HG02970 (cell line): ENCODE results near the gene CLEC4D.
"Not testable (repeated sequence)": the region's sequence is repeated elsewhere in the genome, so short reads cannot be mapped to it uniquely, and the experiment has no call there.

Experiments
- ATAC-seq: cut with Tn5 transposase; IDR thresholded peaks from one replicate; pipeline ENCODE4 v1.9.1; 2021; ENCODE audit warnings: mild to moderate bottlenecking, moderate library complexity, moderate number of reproducible peaks; ENCODE audit not compliant: unreplicated experiment, low FRiP score

CLEC4D gene

DNA sequence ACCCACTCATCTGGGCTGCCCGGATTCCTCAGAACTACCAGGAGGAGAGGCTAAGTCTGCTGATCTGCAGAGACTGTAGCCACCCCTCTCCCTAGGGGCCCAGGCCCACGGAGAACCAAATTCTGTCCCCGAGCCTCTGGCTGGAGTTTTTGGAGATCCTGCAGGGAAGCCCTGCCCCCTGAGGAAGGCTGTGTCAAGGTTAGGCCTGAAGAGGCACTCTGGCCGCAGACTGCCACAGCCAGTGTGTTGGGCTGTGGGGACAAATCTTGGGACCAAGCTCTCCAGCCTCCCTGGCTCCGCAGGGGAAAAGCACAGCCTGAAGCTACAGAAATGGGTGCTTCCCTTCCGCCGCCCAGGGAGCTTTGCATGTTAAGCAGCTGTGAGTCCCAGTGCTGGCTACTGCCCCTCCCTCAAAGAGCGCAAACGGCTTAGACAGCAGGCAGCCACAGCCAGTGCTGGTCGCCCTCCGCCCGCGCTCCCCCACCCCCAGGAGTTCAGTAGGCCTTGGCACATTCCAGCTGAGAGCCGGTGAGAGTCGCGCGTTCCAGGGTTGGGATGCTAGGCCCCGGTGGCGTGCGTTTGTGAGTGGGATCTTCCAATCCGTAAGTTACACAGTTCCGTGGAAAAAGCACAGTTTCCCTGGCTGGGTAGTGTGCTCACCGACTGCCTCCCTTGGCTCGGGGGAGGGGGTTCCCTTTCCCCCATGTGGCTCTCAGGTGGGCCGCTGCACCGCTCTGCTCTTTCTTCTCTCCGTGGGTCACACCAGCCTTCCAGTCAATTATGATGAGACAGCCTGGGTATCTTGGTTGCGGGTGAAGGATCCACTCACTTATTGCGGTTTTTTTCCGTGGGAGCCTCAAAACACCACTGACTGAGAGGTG lies 14.2 kb downstream of the CLEC4D start:
- ATAC-seq: no peak

DNA sequence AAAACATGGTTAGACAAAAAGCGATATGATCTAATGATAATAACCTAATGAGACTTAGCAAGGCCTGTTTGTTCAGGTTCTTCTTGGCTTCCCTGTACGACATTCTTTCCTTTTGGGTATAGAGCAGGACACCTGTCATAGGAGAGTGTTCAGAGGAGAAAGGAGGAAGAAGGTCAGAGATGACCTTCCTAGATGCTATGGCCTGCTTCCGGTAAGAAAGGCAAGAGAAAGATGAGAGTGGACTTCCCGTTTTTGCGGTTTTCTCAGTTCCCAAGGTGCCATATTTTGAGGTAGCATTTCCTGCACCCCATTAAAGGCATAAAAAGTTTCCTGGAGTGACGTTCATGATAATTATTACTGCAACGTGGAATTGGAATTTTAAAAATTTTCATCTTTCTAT lies 18.7 kb downstream of the CLEC4D start:
- no peak for ATAC-seq

DNA sequence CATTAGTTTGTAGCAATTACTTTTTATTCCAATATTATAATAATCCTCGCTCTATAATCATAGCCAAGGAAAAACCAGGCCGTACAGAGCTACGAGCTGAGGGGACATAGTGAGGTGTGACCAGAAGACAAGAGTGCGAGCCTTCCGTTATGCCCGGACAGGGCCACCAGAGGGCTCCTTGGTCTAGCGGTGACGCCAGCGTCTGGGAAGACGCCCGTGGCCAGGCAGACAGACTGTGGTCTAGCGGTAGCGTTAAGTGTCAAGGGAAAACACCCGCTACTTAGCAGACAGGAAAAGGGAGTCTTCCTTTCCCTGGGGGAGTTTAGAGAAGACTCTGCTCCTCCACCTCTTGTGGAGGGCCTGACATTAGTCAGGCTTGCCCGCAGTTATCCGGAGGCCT lies 24.5 kb downstream of the CLEC4D start:
- ATAC-seq: not testable (repeated sequence)

DNA sequence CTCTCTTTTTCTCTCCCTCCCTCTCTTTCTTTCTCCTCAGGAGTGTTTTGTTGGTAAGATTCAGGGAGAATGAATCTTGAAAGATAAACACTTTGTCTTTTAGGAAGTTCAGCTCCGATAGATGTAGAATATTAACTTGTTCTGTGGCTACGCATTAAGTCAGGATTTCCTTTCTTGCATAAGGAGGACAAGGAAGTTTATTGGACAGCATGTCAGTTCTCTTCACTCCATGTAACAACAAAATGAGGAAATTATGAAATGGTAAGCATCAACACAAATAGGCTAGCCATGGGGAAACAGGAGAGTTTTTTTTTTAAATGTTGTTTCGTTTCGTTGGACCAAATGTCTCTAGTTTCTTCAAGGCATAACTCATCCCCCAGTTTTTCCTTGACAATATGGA lies 27.5 kb downstream of the CLEC4D start, which contains the start of gene CLEC4E:
CLEC4E (minus strand) TSS at position 75 of the 400 bp plus-strand sequence. CDS start 108 bp downstream, outside the sequence.
- not testable (repeated sequence) for ATAC-seq

DNA sequence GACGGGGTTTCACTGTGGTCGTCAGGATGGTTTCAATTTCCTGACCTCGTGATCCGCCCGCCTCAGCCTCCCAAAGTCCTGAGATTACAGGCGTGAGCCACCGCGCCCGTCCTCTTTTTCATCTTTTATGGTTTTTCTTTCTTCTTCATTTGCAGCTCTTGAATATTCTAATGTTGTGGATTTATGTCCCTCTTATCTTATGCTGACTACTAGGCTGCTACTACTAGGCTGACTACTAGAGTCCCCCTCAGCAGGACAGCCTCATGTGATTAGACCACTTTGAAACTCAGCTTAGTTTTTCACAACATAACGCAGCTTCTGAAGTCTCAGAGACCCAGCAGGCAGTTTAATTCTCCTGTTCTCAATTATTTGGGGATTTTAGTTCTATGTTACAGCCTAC lies 28.3 kb downstream of the CLEC4D start:
- ATAC-seq: no peak

DNA sequence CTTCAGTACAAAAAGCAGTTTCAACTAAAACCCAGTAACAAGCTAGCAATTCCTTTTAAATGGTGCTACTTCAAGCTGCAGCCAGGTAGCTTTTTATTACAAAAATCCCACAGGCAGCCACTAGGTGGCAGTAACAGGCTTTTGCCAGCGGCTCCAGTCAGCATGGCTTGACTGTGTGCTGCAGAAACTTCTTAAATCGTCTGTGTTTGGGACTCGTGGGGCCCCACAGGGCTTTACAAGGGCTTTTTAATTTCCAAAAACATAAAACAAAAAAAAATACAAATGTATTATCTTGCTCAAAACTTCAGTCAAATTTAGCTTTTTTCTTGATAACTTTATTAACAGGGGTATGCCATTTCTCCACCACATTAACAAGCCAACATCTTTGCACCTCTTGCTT lies 31.0 kb downstream of the CLEC4D start:
- no peak for ATAC-seq

DNA sequence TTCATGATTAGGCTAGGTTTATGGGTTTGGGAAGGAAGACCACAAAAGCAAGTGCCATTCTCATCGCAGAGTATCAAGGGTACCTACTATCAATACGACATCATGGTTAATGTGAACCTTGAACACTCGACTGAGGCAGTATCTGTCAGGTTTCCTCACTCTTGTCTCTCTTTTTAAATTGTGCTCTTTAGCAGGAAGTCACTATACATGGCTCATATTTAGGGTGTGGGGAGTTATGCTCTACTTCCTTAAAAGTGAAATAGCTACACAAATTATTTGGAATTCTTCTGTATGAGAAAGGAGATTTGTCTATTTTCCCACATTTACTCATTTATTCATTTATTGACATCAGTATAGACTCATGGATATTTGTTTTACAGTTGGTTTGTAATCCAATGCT lies 33.3 kb downstream of the CLEC4D start:
- no peak for ATAC-seq

DNA sequence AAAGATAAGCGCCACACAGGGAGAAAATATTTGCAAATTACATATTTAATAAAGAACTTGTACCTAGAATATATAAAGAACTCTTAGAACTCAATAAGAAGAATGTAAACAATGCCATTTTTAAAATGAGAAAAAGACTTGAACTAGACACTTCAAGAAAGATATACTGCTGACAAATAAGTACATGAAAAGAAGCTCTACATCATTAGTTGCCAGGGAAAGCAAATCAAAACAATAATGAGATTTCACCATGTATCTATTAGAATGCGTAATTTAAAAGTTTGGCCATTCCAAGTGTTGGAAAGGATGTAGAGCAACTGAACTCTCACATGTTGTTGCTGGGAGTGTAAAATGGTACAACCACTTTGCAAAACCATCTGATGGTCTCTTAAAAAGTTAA lies 34.3 kb downstream of the CLEC4D start:
- no peak for ATAC-seq

DNA sequence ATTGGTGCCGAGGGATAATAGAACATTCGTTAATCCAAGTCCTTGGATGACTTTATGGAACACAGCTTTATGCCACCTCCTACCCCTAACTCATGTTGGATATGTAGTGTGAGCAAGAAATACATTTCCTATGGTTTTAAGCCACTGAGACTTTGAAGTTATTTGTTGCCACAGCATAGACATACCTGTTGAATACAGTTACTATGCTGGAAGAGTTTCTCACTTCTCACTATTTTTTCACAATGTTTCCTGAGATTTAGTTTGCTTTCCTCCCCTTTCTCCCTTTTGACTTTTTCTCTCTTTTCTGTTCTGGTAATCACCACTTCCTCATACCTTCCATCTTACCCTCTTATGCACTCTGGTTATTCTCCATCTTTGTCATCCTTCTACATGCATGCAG lies 34.9 kb downstream of the CLEC4D start:
- ATAC-seq: no peak

DNA sequence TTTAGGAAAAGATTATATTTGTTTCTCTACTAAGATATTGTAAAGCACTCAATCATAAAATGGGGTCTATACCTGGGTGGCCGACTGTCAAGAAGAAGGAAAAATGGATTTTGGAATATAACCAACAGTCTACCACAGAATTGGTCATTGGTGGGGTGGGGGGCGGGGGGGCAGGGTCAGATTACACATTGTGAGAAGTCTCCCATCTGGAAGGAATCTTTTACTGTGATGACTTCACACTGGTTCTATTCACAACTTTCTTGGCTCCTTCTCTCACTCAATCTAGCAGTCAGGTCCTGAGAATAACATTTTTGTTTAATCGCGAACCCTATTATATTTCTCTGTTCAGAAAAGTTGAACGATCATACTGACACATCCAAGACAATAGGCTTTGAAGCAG lies 36.1 kb downstream of the CLEC4D start:
- no peak for ATAC-seq

DNA sequence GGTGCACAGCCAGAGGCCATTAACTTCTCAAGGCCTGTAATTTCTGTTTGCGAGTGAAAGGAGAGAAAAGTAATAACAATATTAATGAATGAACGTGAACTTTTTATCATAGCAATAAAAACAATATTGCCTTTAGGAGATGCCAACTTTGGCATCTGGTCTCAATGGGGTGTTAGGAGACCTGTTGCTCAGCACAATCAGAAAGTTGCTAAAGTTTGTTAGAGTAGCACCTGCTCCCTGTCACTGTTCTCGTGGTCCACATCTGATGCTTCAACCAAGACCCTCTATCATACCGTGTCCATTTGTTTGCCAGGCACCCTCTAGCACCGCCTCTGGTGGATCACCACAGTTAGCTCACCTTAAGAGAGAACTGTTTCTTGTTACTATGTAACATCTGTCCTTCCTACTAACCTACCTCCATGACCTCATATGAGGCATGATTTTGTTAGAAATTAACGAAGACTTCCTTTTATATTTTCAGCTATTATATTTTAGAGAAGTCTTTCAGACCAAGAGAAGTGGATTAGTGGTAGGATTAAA lies 39.9 kb downstream of the CLEC4D start:
- ATAC-seq: no peak

DNA sequence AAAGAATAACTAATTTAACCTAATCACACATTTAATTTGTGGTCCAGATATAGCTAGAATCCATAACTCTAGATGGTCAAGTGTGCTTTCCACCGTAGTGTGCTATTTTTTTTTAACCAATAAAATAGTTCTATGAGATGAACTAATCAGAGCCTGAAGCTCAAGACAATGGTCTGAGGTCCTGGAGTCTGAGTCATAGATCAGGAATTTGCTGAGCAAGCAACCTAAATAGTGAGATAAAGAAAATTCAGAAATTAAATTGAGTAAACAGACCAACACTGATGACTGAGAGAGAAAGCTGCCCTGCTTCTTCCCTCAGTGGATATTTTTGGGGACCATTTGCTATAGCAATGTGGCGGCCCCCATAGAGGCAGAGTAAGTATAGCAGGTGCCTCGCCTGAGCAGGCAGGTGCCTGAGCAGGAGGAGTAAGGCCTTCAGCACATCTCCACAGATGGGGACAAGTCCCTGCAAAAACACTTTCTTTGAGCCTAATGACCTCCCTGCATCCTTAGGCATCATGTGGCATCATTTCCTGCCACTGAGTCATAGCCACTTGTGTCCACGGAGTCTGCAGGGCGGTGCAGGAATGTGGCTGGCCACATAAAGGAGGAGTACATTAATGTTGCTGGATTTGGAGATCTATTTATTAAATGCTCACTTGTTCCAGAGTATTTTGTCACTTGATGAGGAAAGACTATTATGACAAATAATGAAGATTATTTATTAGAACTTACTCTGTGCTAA lies 41.3 kb downstream of the CLEC4D start:
- no peak for ATAC-seq

DNA sequence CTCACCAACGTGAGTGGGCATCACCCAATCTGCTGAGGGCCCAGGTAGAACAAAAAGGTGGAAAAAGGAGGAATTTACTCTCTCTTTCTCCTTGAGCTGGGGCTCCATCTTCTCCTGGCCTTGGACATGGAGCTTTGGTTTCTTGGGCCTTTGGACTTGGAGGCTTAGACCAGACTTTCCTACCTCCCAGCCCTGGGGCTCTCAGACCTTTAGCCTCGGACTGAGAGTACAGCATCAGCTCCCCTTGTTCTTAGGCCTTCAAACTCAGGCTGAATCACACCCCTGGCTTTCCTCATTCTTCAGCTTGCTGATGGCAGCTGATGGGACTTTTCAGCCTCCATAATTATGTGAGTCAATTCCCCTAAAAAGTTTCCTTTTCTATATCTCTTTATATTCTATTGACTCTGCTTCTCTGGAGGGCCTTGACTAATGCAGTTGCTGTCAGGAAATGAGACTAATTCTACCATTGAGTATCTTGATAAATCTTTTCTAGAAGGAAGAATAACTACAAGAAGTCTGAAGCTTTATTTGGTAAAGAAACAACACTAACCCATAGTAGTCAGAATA lies 43.3 kb downstream of the CLEC4D start:
- ATAC-seq: no peak

DNA sequence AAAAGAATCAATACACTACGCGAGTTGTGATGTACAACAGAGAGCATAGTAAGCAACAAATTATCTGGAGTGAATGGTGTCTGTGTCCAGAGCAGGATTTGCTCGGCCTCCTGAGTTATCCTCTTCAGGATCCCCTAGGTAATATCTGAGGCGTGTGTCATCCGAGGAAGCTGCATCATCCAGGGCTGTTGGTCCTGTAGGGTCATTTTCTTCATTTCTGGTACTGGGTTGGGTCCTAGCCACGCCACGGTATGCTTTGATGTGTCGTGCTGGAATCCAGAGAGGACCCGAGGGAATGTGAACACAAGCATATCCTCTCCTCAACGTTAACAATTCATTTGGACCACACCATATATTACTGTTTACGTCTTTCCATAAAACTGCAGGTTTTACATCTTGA lies 46.4 kb downstream of the CLEC4D start:
- ATAC-seq: no peak

DNA sequence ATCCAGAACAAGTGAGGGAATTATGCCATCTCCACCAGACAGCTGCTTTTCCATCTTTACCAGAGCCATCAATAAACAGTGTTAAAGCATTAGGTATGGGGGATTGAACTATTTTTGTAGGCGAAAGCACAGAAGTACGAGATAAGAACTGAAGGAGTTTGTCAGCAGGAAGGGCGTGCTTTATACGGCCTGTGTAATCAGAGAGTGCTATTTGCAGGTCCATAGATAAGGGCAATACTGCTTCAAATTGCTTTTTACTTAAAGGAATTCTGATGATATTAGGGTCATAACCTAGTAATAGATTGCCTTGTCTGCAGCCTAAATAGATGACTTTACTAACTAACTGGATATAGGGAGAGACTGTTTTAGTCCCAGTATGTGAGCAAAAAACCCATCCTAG lies 47.7 kb downstream of the CLEC4D start:
- no peak for ATAC-seq

DNA sequence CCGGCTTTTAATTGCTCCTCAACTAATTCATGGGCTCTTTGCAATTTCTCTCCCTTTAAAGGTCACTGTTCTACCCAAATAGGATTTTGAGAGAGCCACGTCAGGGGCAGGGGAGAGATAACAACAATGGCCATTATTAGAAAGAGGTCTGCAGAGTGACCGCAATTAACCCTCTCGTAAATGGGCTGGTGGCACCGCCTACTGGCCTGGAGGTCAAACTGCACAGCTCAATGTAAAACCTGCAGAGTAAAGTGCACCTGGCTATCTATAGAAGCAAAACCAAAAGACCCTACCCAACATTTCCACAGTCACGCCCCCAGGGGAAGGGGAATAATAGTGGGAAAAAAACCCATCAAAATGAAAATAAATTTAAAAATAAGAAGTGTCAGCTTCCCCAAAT lies 49.0 kb downstream of the CLEC4D start:
- no peak for ATAC-seq

DNA sequence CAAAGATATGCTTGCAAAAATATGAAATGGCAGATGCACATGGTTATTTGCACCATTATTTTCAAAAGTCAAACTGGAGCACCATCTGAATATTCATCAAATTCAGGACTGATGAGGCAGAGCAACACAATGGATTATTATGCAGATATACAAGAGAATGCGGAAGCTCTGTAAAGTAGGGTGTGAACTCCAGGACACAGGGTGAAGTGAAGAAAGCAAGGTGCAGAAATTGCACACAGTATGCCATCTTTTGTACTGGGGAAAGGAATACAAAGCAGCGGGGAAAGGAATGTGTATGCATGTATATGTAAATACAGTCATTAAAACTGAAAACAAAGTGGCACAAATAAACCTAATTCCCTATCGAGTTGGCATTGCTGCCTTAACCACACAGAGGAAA lies 50.1 kb downstream of the CLEC4D start:
- ATAC-seq: no peak

DNA sequence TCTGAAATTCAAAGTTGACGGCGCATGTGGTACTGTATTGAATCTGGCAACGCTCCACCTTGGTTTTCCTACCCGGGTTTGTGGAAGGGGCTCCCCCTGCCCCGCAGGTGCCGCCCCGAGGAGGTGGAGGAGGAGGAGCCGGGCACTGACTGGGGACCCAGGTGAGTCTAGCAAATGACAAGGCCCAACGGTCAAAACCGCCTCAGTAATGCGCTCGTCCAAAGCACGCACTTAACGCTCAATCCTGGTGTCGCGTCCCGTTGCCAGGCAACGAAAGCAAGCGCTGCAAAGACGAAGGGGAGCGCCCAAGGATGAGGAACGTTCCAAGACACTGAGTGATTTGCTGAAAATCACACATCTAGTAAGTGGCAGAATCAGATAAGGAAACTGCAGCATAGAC lies 51.4 kb downstream of the CLEC4D start:
- ATAC-seq: no peak

DNA sequence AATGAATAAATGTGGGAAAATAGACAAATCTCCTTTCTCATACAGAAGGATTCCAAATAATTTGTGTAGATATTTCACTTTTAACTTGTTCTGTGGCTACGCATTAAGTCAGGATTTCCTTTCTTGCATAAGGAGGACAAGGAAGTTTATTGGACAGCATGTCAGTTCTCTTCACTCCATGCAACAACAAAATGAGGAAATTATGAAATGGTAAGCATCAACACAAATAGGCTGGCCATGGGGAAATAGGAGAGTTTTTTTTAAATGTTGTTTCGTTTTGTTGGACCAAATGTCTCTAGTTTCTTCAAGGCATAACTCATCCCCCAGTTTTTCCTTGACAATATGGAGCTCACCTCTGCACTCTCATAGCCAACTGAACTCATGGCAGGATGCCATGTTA lies 52.7 kb downstream of the CLEC4D start:
- not testable (repeated sequence) for ATAC-seq

DNA sequence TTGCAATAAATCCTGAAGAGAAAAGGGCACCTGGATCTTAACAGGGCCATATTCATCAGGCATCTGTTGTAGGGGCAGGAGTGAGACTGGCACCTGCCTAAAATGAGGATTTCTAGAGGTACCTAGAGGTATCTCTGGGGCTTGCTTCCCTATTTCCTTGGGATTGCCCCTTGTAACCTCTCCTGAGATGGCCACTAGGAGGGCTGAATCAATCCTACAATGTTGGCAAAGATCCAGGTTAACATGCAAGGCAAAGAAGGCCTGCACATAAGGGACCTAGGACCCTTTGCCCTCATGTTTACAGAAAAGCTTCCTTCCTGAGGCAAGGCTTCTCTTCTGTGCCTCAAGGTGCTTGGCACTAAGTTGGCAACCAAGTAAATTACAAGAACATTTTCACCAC lies 53.2 kb downstream of the CLEC4D start:
- no peak for ATAC-seq
